HS-5 (cell line): ENCODE measurements around the gene MEI1.

Experiments used
- DNase-seq: peaks from one replicate; pipeline ENCODE4 v3.0.0-alpha.2; 2012; ENCODE audit warnings: low read depth

Gene MEI1

DNA sequence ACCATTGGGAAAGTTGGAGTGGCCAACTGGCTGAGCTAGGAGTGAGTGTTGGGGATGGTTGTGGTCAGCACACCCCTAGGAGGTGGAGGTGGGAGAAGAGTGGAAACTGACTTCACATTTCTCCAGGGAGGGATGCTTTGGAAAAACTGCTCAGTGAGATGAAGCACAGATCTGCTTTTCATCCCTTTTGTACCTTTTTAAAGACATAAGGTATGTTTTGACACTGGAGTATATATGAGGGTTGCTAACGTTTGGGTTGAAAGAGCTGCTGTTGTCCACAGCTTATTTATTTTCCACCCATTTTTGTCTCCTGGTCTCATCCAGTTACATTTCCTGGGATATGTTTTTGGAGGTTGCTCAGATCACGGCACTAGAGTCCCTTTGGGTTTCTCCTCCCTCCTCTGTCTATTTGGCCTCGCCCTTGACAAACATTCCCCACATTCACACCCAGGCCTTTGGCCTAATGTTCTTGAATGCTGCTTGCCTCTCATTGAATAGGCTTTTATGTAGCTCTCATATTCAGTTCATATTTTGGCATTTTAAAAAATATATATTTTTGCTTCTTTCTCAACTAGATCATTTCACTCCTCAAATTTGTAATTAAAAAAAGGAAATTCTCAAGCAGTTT is 141.9 kb downstream of the MEI1 start:
- no peak for DNase-seq

- no peak for DNase-seq
Measured at GRCh38 chr22:41842996-41843970, 144.0 kb downstream of the MEI1 start.

- DNase-seq, result no peak
Measured at GRCh38 chr22:41844036-41844435, 144.7 kb downstream of the MEI1 start.

GRCh38 chr22:41844513-41844912 is 145.2 kb downstream of the MEI1 start:
- DNase-seq, result no peak

GRCh38 chr22:41845380-41846267 is 146.3 kb downstream of the MEI1 start:
- no peak for DNase-seq

GRCh38 chr22:41846268-41846987 is 147.1 kb downstream of the MEI1 start:
- no peak for DNase-seq

- no peak for DNase-seq
Measured at GRCh38 chr22:41847300-41847699, 148.0 kb downstream of the MEI1 start.

- no peak for DNase-seq
Measured at GRCh38 chr22:41848468-41848867, 149.2 kb downstream of the MEI1 start.
